Pancreas (tissue), 10 donors: ENCODE measurements around the gene SQSTM1. TPM values are rescaled to one million over a fixed set of nuclear protein-coding genes. Genes with fewer than 3 reads are reported as not detected.
"Not testable (repeated sequence)": the region's sequence is repeated elsewhere in the genome, so short reads cannot be mapped to it uniquely, and the experiment has no call there.

Source experiments
- ATAC-seq, 4 donors: fragments of 200-7000 bp; cut with Tn5 transposase; one replicate each; pipeline versions ENCODE4 v1.8.0 to v1.9.1; 2020; ENCODE audit warnings: mild to moderate bottlenecking in 4 of 4, moderate library complexity in 4 of 4
- DNase-seq, 6 donors: peaks; one replicate each; pipeline ENCODE4 v3.0.0-alpha.2; 2020
- FAIRE-seq: peaks from 2 replicates; lab custom pipeline; 2012; peaks lifted over from hg19 to GRCh38; lab: Jason Lieb, UNC
- H3K27ac ChIP-seq, 4 donors: fragments of 200-600 bp; sonication (generic); 1 replicate in 3 of 4; 2 replicates in 1 of 4; pipeline versions ENCODE4 v1.5.0 to v1.8.0; 2020
- H3K27me3 ChIP-seq, 4 donors: fragments of 200-600 bp; one replicate each; pipeline ENCODE4 v1.8.0; 2021
- H3K36me3 ChIP-seq, 3 donors: fragments of 200-600 bp; sonication (generic) in 1 of 3; one replicate each; pipeline versions ENCODE4 v1.5.0 to v1.8.0; 2020 to 2021
- H3K4me1 ChIP-seq, 3 donors: fragments of 200-600 bp; one replicate each; pipeline ENCODE4 v1.8.0; 2021
- H3K4me3 ChIP-seq, 4 donors: fragments of 200-600 bp; sonication (generic) in 2 of 4; one replicate each; pipeline versions ENCODE4 v1.5.0 to v1.8.0; 2020 to 2021
- H3K9me3 ChIP-seq, 4 donors: fragments of 200-600 bp; one replicate each; pipeline ENCODE4 v1.8.0; 2021
- CTCF ChIP-seq, 4 donors: fragments of 200-600 bp; sonication (generic) in 3 of 4; IDR thresholded peaks; one replicate each; pipeline versions ENCODE4 v1.5.0 to v1.8.0; 2021; ENCODE audit warnings: antibody characterized with exemption in 4 of 4
- WGBS, 2 donors: extraction: QIAGEN DNeasy Blood & Tissue Kit; methylation state at CpG; one replicate each; pipeline ENCODE4 v1.1.7; 2013; 5-methylcytosine and 5-hydroxymethylcytosine counted together
- intact Hi-C, 3 donors: fragments of 100-400 bp; cut with DNase I; formaldehyde crosslinking; loops; one replicate each; pipeline versions ENCODE4 v1.11.1 to v1.14.2; 2022
- polyA plus RNA-seq, 2 donors: library from polyadenylated mRNA; stranded (reverse); fragments of 200-250 nt; gene quantifications; one replicate each; pipeline ENCODE4 v1.2.3, GENCODE V29; 2013
- total RNA-seq, 6 donors: library from RNA; stranded (reverse); fragmentation: NEBNext Ultra II Directional in 4 of 6; extraction: Animal tissue kit (Norgen Biotek cat#: 25700) in 4 of 6; gene quantifications; one replicate each; pipeline versions ENCODE4 v1.2.1 to v1.2.4, GENCODE V29; 2021 to 2023
- donor health status: healthy with polysubstance abuse.
- donor health status: DM: no; HTN: no; CAD: no; lungs with moderate emphysema.
- donor health status: DM: no; HTN: no; CAD: no.
- donor health status: control.
- donor health status: control.
- donor health status: Bipolar disorder and iron deficiency.
- donor health status: DM: yes; HTN: yes; CAD: no.
- donor health status: DM: no; HTN: no; CAD: no.
- donor health status: DM: no; HTN: no; CAD: no.
- donor health status: DM: yes; HTN: yes; CAD: no.

The SQSTM1 gene
- total and polyA plus RNA-seq, 8 donors, result 125 to 261 (median 200) TPM

GRCh38 chr5:179788193-179788854, 32.4 kb upstream of the SQSTM1 start:
- Histone ChIP-seq H3K9me3 (no peaks in the 10 kb centered on the region), H3K27ac (no peak overlapping the region), H3K27me3 (no peaks in the 10 kb centered on the region), H3K4me3 (no peak overlapping the region), H3K36me3 (no peaks in the 10 kb centered on the region), H3K4me1 (no peaks in the 10 kb centered on the region)
- no peak for TF ChIP-seq CTCF (IDR thresholded peaks at IDR 0.05)
- WGBS, 2 donors, result 86 to 91% methylated on average over 7 of the region's 7 CpGs
- FAIRE-seq (no peak), ATAC-seq (no peak), DNase-seq (peak in 1 of 6 donors; percentile 38)
- intact Hi-C loops, result no loop called here

GRCh38 chr5:179789278-179789677, 31.4 kb upstream of the SQSTM1 start:
- WGBS, 2 donors, result 93 to 96% methylated on average over 8 to 9 of the region's 9 CpGs
- H3K4me3 ChIP-seq, H3K9me3 ChIP-seq, H3K4me1 ChIP-seq, H3K27me3 ChIP-seq, FAIRE-seq, H3K36me3 ChIP-seq, ATAC-seq, H3K27ac ChIP-seq, intact Hi-C loops: not testable (repeated sequence)
- DNase-seq, result peak in 1 of 6 donors; percentile 0

- no peak for FAIRE-seq
- no peak for TF ChIP-seq CTCF (IDR thresholded peaks at IDR 0.05)
- H3K27me3 ChIP-seq, result no peaks in the 10 kb centered on the region
- H3K27ac ChIP-seq, result peak overlapping the region in 2 of 4 donors; percentile 28 to 68
- no peaks in the 10 kb centered on the region for H3K36me3 ChIP-seq
- intact Hi-C loops, result loop anchor here in 1 of 3 donors (10.0 kb wide), 1 partner anchor 127 kb away; no protein-coding TSS in a partner anchor
- 79 to 82% methylated on average over 15 of the region's 15 CpGs for WGBS, 2 donors
- H3K9me3 ChIP-seq, result no peaks in the 10 kb centered on the region
- DNase-seq, result peak in 2 of 6 donors; percentile 22 to 67
- H3K4me1 ChIP-seq, result peaks cover 5 to 12% (median 6%) of the 10 kb centered on the region in 3 donors
- ATAC-seq, result no peak
- no peak overlapping the region for H3K4me3 ChIP-seq
These were observed 28.7 kb upstream of the SQSTM1 start for GRCh38 chr5:179791881-179792611.

- Histone ChIP-seq H3K4me3 (no peak overlapping the region), H3K36me3 (peaks cover 0 to 7% (median 0%) of the 10 kb centered on the region in 3 donors), H3K9me3 (no peaks in the 10 kb centered on the region), H3K27ac (peak overlapping the region; percentile 23 to 74 (median 55)), H3K4me1 (peaks cover 5 to 12% (median 6%) of the 10 kb centered on the region in 3 donors), H3K27me3 (no peaks in the 10 kb centered on the region)
- TF ChIP-seq CTCF (IDR thresholded peaks at IDR 0.05), result no peak
- peak in 3 of 6 donors; percentile 13 to 74 (median 41) for DNase-seq
- no peak for ATAC-seq
- intact Hi-C loops, result loop anchor here in 1 of 3 donors (10.0 kb wide), 1 partner anchor 128 kb away; no protein-coding TSS in a partner anchor
- FAIRE-seq, result no peak
- 85 to 86% methylated on average over 23 to 24 of the region's 24 CpGs for WGBS, 2 donors
These were observed 27.9 kb upstream of the SQSTM1 start for GRCh38 chr5:179792612-179793467.
